Spleen (tissue), 7 donors: ENCODE data around the gene UNC13C.

Experiments used
- POLR2A ChIP-seq, 3 donors: fragments of 450-650 bp; IDR thresholded peaks; one replicate each; pipeline ENCODE4 v1.5.1; 2017; ENCODE audit warnings: antibody characterized with exemption in 3 of 3, mild to moderate bottlenecking in 1 of 3
- POLR2AphosphoS5 ChIP-seq, 3 donors: sonication (generic); formaldehyde crosslinking; IDR thresholded peaks; one replicate each; pipeline ENCODE4 v1.5.1; 2017; ENCODE audit warnings: antibody characterized with exemption in 3 of 3
- TF ChIP-seq, protein P1 (sequence below), 11 experiments: fragments of 200-600 bp in 7 of 11; fragments of 450-650 bp in 4 of 11; sonication (generic) in 4 of 11; IDR thresholded peaks in 8 of 11; conservative IDR thresholded peaks in 3 of 11; 1 replicate in 7 of 11; 2 replicates in 4 of 11; pipeline versions ENCODE4 v1.4.0 to v1.8.0; 2016 to 2021; ENCODE audit warnings: antibody characterized with exemption in 11 of 11, inconsistent platforms in 4 of 11, mild to moderate bottlenecking in 1 of 11
- donor health status: DM: no; HTN: no; CAD: no; lungs with moderate emphysema.
- donor health status: DM: no; HTN: no; CAD: no.
- donor health status: DM: no; HTN: no; CAD: no.

DNA sequence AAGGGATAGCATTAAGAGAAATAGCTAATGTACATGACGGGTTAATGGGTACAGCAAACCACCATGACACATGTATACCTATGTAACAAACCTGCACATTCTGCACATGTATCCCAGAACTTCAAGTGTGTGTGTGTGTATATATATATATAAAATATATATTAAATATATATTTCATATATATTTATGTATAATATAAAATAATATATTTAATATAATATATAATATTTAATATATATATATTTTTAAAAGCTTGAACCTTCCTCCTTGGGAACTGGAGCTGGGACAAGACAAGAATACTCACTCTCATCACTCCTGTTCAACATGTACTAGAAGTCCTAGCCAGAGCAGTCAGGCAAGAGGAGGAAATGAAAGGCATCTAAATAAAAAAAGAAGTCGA is 149.3 kb downstream of the UNC13C start:
- no peak for TF ChIP-seq POLR2A (IDR thresholded peaks at IDR 0.05)
- TF ChIP-seq, protein P1, sequence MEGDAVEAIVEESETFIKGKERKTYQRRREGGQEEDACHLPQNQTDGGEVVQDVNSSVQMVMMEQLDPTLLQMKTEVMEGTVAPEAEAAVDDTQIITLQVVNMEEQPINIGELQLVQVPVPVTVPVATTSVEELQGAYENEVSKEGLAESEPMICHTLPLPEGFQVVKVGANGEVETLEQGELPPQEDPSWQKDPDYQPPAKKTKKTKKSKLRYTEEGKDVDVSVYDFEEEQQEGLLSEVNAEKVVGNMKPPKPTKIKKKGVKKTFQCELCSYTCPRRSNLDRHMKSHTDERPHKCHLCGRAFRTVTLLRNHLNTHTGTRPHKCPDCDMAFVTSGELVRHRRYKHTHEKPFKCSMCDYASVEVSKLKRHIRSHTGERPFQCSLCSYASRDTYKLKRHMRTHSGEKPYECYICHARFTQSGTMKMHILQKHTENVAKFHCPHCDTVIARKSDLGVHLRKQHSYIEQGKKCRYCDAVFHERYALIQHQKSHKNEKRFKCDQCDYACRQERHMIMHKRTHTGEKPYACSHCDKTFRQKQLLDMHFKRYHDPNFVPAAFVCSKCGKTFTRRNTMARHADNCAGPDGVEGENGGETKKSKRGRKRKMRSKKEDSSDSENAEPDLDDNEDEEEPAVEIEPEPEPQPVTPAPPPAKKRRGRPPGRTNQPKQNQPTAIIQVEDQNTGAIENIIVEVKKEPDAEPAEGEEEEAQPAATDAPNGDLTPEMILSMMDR (IDR thresholded peaks at IDR 0.05 in 8 of 11, conservative IDR thresholded peaks at IDR 0.05 in 3 of 11), result no peak
- no peak for TF ChIP-seq POLR2AphosphoS5 (IDR thresholded peaks at IDR 0.05)
